TTC549 (cell line): ENCODE measurements around the gene LIF.

ENCODE experiments used
- FAIRE-seq: peaks from 2 replicates; lab custom pipeline; 2012; peaks lifted over from hg19 to GRCh38; lab: Jason Lieb, UNC

Gene LIF

GRCh38 chr22:30262917-30263741 lies 16.6 kb upstream of the LIF start:
- no peak for FAIRE-seq

GRCh38 chr22:30262112-30262511 lies 15.6 kb upstream of the LIF start:
- FAIRE-seq, result no peak

- FAIRE-seq, result no peak
Observed at GRCh38 chr22:30261134-30261533, 14.6 kb upstream of the LIF start.

GRCh38 chr22:30260682-30261081 lies 14.1 kb upstream of the LIF start:
- FAIRE-seq, result no peak

GRCh38 chr22:30260276-30260675 lies 13.7 kb upstream of the LIF start:
- no peak for FAIRE-seq

GRCh38 chr22:30254314-30254713 lies 7.8 kb upstream of the LIF start:
- no peak for FAIRE-seq

GRCh38 chr22:30253205-30253852 lies 6.8 kb upstream of the LIF start:
- FAIRE-seq, result no peak

GRCh38 chr22:30252411-30253204 lies 6.0 kb upstream of the LIF start:
- no peak for FAIRE-seq

- no peak for FAIRE-seq
Observed at GRCh38 chr22:30251711-30252110, 5.2 kb upstream of the LIF start.

GRCh38 chr22:30250661-30251267 lies 4.2 kb upstream of the LIF start:
- no peak for FAIRE-seq

GRCh38 chr22:30250039-30250565 lies 3.5 kb upstream of the LIF start:
- FAIRE-seq, result no peak

- no peak for FAIRE-seq
Observed at GRCh38 chr22:30249049-30250038, 2.8 kb upstream of the LIF start.

GRCh38 chr22:30248484-30248883 lies 1.9 kb upstream of the LIF start:
- no peak for FAIRE-seq

GRCh38 chr22:30247974-30248373 lies 1.4 kb upstream of the LIF start:
- no peak for FAIRE-seq

- no peak for FAIRE-seq
Observed at GRCh38 chr22:30247561-30247960, 1.0 kb upstream of the LIF start.

- FAIRE-seq, result no peak
Observed at GRCh38 chr22:30246814-30247376, 336 bp upstream of the LIF start.

- FAIRE-seq, result no peak
Observed at GRCh38 chr22:30245181-30245984, 1.2 kb downstream of the LIF start.

- FAIRE-seq, result no peak
Observed at GRCh38 chr22:30244641-30245040, 1.9 kb downstream of the LIF start.

GRCh38 chr22:30244066-30244465 lies 2.5 kb downstream of the LIF start:
- FAIRE-seq, result no peak

- FAIRE-seq, result no peak
Observed at GRCh38 chr22:30243661-30244060, 2.9 kb downstream of the LIF start.
